Endothelial cell (in vitro differentiated cells): ENCODE measurements around the gene KDM4C. TPM values are rescaled to one million over a fixed set of nuclear protein-coding genes. Genes with fewer than 3 reads are reported as not detected.

ENCODE experiments used
- DNase-seq: peaks from one replicate; pipeline ENCODE4 v3.0.0; 2021; ENCODE audit warnings: low spot score
- H3K27ac Mint-ChIP-seq: one replicate; pipeline ENCODE4 v1.8.0; 2021; ENCODE audit warnings: mixed read lengths, inconsistent platforms; ENCODE audit not compliant: unreplicated experiment
- H3K27me3 Mint-ChIP-seq: one replicate; pipeline ENCODE4 v1.8.0; 2021; ENCODE audit warnings: mild to moderate bottlenecking, moderate library complexity, mixed read lengths, inconsistent platforms; ENCODE audit not compliant: unreplicated experiment
- H3K36me3 Mint-ChIP-seq: one replicate; pipeline ENCODE4 v1.8.0; 2021; ENCODE audit warnings: mild to moderate bottlenecking, low read depth, mixed read lengths, inconsistent platforms; ENCODE audit not compliant: unreplicated experiment
- H3K4me1 Mint-ChIP-seq: one replicate; pipeline ENCODE4 v1.8.0; 2021; ENCODE audit warnings: mild to moderate bottlenecking, mixed read lengths, inconsistent platforms; ENCODE audit not compliant: unreplicated experiment
- H3K4me3 Mint-ChIP-seq: one replicate; pipeline ENCODE4 v1.8.0; 2021; ENCODE audit warnings: mild to moderate bottlenecking, mixed read lengths, inconsistent platforms; ENCODE audit not compliant: unreplicated experiment
- H3K9me3 Mint-ChIP-seq: one replicate; pipeline ENCODE4 v1.8.0; 2021; ENCODE audit warnings: mixed read lengths, inconsistent platforms; ENCODE audit not compliant: unreplicated experiment
- CTCF ChIP-seq: fragments of 200-600 bp; sonication (generic); IDR thresholded peaks from one replicate; pipeline ENCODE4 v1.5.0; 2021; ENCODE audit warnings: antibody characterized with exemption; ENCODE audit not compliant: unreplicated experiment
- total RNA-seq: library from RNA; stranded (reverse); fragmentation: NEBNext Ultra II Directional; extraction: Animal tissue kit (Norgen Biotek cat#: 25700); gene quantifications from one replicate; pipeline ENCODE4 v1.2.1, GENCODE V29; 2021; ENCODE audit not compliant: unreplicated experiment

The KDM4C gene
- total RNA-seq, 1 donor from 2014 or later = 21.0 TPM

- H3K4me1 Mint-ChIP-seq = peaks cover 9% of the 10 kb centered on the region
- no peaks in the 10 kb centered on the region for H3K27me3 Mint-ChIP-seq
- no peak overlapping the region for H3K4me3 Mint-ChIP-seq
- peaks cover 7% of the 10 kb centered on the region for H3K36me3 Mint-ChIP-seq
- no peak for DNase-seq
- no peak overlapping the region for H3K27ac Mint-ChIP-seq
- no peak for TF ChIP-seq CTCF
- H3K9me3 Mint-ChIP-seq = no peaks in the 10 kb centered on the region
Measured at GRCh38 chr9:7144265-7145046, 386.7 kb downstream of the KDM4C start.

GRCh38 chr9:7145361-7146069 is 387.7 kb downstream of the KDM4C start:
- Mint-ChIP-seq H3K27me3 (no peaks in the 10 kb centered on the region), H3K36me3 (peaks cover 4% of the 10 kb centered on the region), H3K27ac (no peak overlapping the region), H3K9me3 (no peaks in the 10 kb centered on the region), H3K4me1 (peaks cover 15% of the 10 kb centered on the region), H3K4me3 (no peak overlapping the region)
- DNase-seq = no peak
- TF ChIP-seq CTCF = no peak

DNA sequence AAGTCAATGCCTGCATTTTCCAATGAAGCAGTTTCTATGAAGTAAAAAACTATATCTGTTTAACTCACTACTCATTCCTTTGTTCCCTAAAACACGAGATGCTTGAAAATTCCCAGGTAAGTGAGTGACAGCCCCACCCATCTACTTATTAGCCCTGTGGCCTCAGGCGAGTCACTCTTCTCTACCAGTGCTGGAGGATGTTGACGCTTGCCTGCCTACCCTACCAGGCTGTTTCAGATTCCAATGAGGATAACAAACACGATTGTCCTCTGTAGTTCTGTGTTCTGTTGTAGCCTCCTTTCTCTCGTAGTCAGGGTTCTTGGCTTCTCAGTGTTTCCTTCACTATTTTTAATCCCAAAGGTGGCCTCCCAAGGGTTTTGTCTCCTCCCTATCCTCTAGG is 388.8 kb downstream of the KDM4C start:
- H3K9me3 Mint-ChIP-seq = no peaks in the 10 kb centered on the region
- H3K36me3 Mint-ChIP-seq = peaks cover 4% of the 10 kb centered on the region
- TF ChIP-seq CTCF = no peak
- DNase-seq = no peak
- no peaks in the 10 kb centered on the region for H3K27me3 Mint-ChIP-seq
- H3K4me3 Mint-ChIP-seq = no peak overlapping the region
- no peak overlapping the region for H3K27ac Mint-ChIP-seq
- peaks cover 15% of the 10 kb centered on the region for H3K4me1 Mint-ChIP-seq

DNA sequence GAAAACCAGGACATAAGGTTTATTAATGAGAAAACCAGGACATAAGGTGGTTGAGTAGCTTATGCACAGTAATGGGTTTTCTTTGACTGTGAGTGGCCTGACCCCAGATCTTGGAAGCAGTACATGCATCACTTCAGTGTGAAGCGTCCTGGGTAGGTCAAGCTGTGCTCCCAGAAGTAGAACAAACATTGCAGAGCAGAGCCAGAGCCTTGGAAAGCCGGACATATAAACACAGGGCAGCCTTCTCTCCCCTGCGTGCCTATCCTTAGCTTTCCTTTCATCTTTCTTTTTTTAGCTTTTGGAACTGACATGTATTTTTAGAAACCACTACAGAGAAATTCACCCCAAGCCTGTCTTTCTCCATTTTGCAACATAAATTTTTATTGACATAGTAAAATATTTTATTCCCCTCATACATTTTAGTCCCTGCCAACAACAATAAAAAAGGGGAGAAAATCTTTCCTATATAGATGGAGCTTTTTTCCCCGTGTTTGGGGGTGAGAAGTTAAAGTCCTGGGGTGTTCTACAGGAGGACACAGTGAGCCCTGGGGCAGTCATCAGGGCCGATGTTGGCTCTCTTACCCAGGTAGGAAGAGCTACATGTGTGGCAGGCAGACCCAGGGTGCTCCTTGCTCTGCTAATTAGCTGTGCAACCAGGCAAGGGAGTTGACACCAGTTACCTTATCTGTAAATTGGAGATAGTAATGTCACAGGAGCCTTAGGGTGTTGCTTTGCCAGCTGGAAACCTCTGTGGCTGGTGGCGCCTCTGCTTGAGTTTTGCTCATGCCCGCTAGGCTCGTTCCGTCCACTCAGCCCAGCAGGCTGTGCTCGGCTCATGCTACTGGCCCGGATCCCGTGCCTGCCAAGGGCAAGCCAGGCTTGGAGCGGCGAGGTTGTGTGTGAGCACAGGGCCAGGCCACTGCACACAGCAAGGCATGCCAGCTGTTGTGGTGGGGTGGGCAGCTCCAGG is 389.6 kb downstream of the KDM4C start:
- Mint-ChIP-seq H3K36me3 (peaks cover 4% of the 10 kb centered on the region), H3K9me3 (no peaks in the 10 kb centered on the region), H3K4me3 (no peak overlapping the region), H3K27me3 (no peaks in the 10 kb centered on the region), H3K4me1 (peaks cover 15% of the 10 kb centered on the region), H3K27ac (no peak overlapping the region)
- TF ChIP-seq CTCF = no peak
- no peak for DNase-seq
